Activated B cell treated with CpG ODN at 0.5 μM for 24 hours (primary cell): ENCODE measurements around the gene FBXL19. TPM values are rescaled to one million over a fixed set of nuclear protein-coding genes. Genes with fewer than 3 reads are reported as not detected.

Experiments used
- ATAC-seq: fragments of 200-7000 bp; cut with Tn5 transposase; one replicate; pipeline ENCODE4 v1.10.0; 2021; ENCODE audit warnings: low read depth, mild to moderate bottlenecking, moderate library complexity
- CTCF ChIA-PET: fragments of 350-600 bp; sonication (Branson Sonifier 250); formaldehyde crosslinking; loops from one replicate; lab custom pipeline; 2021; ENCODE audit warnings: antibody characterized with exemption; lab: Charles Lee
- POLR2A ChIA-PET: fragments of 350-600 bp; sonication (Branson Sonifier 250); formaldehyde crosslinking; loops from one replicate; lab custom pipeline; 2021; ENCODE audit warnings: antibody characterized with exemption; lab: Charles Lee
- DNase-seq: peaks from one replicate; pipeline ENCODE4 v3.0.0; 2022
- H3K27ac Mint-ChIP-seq: one replicate; pipeline ENCODE4 v1.8.0; 2020; ENCODE audit warnings: mixed read lengths
- H3K27me3 Mint-ChIP-seq: one replicate; pipeline ENCODE4 v1.8.0; 2021; ENCODE audit warnings: mixed read lengths
- H3K36me3 Mint-ChIP-seq: one replicate; pipeline ENCODE4 v1.8.0; 2021; ENCODE audit warnings: low read depth, mixed read lengths
- H3K4me1 Mint-ChIP-seq: one replicate; pipeline ENCODE4 v1.8.0; 2021; ENCODE audit warnings: mixed read lengths
- H3K4me3 Mint-ChIP-seq: one replicate; pipeline ENCODE4 v1.8.0; 2020; ENCODE audit warnings: mild to moderate bottlenecking, mixed read lengths
- H3K9me3 Mint-ChIP-seq: one replicate; pipeline ENCODE4 v1.8.0; 2020; ENCODE audit warnings: mixed read lengths
- CTCF ChIP-seq: fragments of 200-600 bp; IDR thresholded peaks from one replicate; pipeline ENCODE4 v1.8.0; 2022; ENCODE audit warnings: antibody characterized with exemption, mild to moderate bottlenecking
- intact Hi-C: fragments of 100-400 bp; cut with micrococcal nuclease; formaldehyde crosslinking; loops from one replicate; pipeline ENCODE4 v1.15.1; 2024
- total RNA-seq: library from RNA; stranded (reverse); gene quantifications from 2 replicates; pipeline ENCODE4 v1.2.3, GENCODE V29; 2022

FBXL19 gene
- total RNA-seq, 1 donor from 2014 or later, result 24.2 TPM

DNA sequence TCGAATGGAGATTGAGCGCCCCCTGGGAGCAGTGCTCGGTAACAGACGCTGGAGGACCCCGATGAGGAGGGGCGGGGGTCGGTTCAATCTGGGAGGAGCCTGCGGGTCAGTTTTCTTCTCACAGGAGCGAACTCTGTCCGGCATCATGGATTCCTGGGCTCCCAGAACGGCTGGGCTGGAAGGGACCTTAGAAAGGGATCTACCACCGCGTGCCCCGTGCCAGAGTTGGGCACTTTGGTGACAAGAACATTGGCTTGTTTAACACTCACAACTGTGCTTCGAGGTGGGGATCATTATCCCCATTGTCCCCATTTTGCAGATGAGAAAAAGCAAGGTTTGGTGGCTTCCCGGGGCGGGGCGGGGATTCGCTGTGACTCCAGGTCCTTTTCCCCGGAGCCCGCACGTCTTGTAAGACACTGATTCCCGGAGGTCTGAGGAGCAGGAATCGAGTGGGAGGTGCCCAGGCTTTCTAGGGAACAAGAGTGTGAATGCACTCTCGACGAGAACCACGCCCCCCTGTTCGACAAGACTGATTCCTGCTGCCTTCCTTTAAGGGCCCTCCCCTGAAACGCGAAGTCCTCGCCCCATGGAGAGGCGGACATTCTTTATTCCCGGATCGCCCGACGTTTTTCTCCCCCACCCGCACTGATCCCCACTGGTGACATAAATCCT is 1.5 kb upstream of the FBXL19 start:
- POLR2A ChIA-PET, result interaction anchor here (0.6 to 1.5 kb wide), 12 partner anchors 20 to 739 kb away, joined by 3 to 6 read pairs (median 3); partner anchors contain the start of genes CORO1A, SEPTIN1, ZNF629 and ZNF646
- peak overlapping the region; percentile 100 for H3K4me3 Mint-ChIP-seq
- TF ChIP-seq CTCF, result peak; percentile 53
- H3K27ac Mint-ChIP-seq, result peak overlapping the region; percentile 100
- no peaks in the 10 kb centered on the region for H3K9me3 Mint-ChIP-seq
- no peaks in the 10 kb centered on the region for H3K27me3 Mint-ChIP-seq
- H3K36me3 Mint-ChIP-seq, result peaks cover 18% of the 10 kb centered on the region
- intact Hi-C loops, result loop anchor here (1.0 to 10.0 kb wide), 20 partner anchors 20 to 1105 kb away; partner anchors contain the start of genes CFAP119, FBRS, INO80E and PAGR1
- peak; percentile 3 for ATAC-seq
- H3K4me1 Mint-ChIP-seq, result peaks cover 20% of the 10 kb centered on the region
- CTCF ChIA-PET, result interaction anchor here (0.6 to 4.0 kb wide), 3 partner anchors 21 to 77 kb away, joined by 3 to 41 read pairs (median 14); no protein-coding TSS in a partner anchor
- peak; percentile 79 for DNase-seq

DNA sequence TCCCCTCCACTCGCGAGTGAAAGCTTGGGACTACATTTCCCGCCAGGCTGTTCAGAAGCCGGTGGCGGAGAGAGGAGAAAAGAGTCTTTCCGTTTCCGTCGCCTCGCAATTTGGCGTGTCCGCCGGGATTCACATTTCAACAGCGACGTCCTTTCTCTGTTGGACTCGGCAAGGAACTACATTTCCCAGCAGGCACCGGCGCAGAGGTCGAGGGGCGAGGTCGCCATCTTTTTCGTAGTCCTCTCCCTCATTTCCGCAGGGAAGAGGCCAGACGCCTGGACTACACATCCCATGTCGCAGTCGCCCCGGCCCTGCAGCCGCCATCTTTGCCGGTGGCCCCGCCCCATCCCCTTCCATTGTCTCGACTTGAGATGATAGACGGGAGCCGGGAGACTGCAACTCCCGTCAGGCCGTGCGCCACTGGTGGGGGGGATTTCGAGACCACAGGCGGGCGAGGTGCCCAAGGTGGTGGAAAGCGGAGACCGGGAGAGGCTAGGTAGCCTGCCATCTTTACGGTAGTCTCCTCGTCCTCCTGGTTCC is 882 bp upstream of the FBXL19 start:
- Mint-ChIP-seq H3K27me3 (no peaks in the 10 kb centered on the region), H3K36me3 (peaks cover 18% of the 10 kb centered on the region), H3K4me3 (peak overlapping the region; percentile 100), H3K27ac (peak overlapping the region; percentile 100), H3K4me1 (peaks cover 20% of the 10 kb centered on the region), H3K9me3 (no peaks in the 10 kb centered on the region)
- ATAC-seq (peak; percentile 77), DNase-seq (peak; percentile 95)
- CTCF ChIA-PET, result interaction anchor here (0.6 to 0.9 kb wide), 2 partner anchors 22 to 78 kb away, joined by 3 to 14 read pairs; no protein-coding TSS in a partner anchor
- POLR2A ChIA-PET, result interaction anchor here (0.6 to 1.5 kb wide), 11 partner anchors 21 to 739 kb away, joined by 3 to 6 read pairs (median 3); partner anchors contain the start of genes CORO1A, SEPTIN1, ZNF629 and ZNF646
- no peak for TF ChIP-seq CTCF
- intact Hi-C loops, result loop anchor here (1.0 to 10.0 kb wide), 18 partner anchors 20 to 1106 kb away; partner anchors contain the start of genes CFAP119, FBRS, INO80E and PAGR1

DNA sequence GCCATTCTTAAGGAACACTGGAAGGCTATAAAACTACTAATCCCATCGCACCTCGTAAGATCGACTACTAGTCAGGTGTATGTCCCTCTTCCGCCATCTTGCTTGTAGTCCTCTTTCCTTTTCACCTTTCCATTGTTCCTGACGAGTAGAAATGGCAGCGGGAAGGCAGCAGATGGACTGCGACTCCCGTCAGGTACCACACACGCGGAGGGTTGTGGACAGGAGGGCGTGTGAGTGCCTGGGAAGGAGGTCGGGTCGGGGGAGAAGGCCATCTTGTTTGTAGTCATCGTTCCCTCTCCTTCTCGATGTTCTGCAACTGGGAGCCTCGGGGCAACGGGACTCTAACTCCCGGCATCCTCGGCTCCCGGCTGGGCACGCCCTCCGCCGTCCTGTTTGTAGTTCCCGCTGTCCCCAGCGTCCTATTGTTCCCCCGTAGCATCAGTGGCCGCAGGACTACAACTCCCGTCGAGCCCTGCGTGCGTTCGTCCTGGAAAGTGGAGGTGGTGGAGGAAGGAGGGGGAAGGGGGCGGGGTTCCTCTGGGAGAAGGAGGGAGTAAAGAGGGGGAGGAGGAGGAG is 324 bp upstream of the FBXL19 start:
- Mint-ChIP-seq H3K4me3 (peak overlapping the region; percentile 100), H3K27me3 (no peaks in the 10 kb centered on the region), H3K4me1 (peaks cover 20% of the 10 kb centered on the region), H3K27ac (peak overlapping the region; percentile 100), H3K36me3 (peaks cover 18% of the 10 kb centered on the region), H3K9me3 (no peaks in the 10 kb centered on the region)
- ChIA-PET CTCF (no interaction called here), POLR2A (interaction anchor here (0.6 to 1.5 kb wide), 6 partner anchors 21 to 740 kb away, joined by 3 to 8 read pairs (median 4); partner anchors contain the start of gene CORO1A)
- TF ChIP-seq CTCF, result no peak
- DNase-seq (peak; percentile 86), ATAC-seq (peak; percentile 68)
- intact Hi-C loops, result loop anchor here (1.0 to 10.0 kb wide), 21 partner anchors 19 to 1106 kb away; partner anchors contain the start of genes CFAP119, FBRS, INO80E and KAT8

- Mint-ChIP-seq H3K36me3 (peaks cover 18% of the 10 kb centered on the region), H3K27me3 (no peaks in the 10 kb centered on the region), H3K4me3 (peak overlapping the region; percentile 76), H3K27ac (peak overlapping the region; percentile 56), H3K9me3 (no peaks in the 10 kb centered on the region), H3K4me1 (peaks cover 20% of the 10 kb centered on the region)
- no peak for TF ChIP-seq CTCF
- ChIA-PET CTCF (interaction anchor here (1.4 kb wide), 1 partner anchor 18 kb away, joined by 4 read pairs; no protein-coding TSS in a partner anchor), POLR2A (interaction anchor here (0.6 to 1.3 kb wide), 6 partner anchors 31 to 567 kb away, joined by 3 to 8 read pairs (median 4); no protein-coding TSS in a partner anchor)
- intact Hi-C loops, result loop anchor here (5.0 to 10.0 kb wide), 2 partner anchors 369 to 397 kb away; partner anchors contain the start of genes ZNF764 and ZNF768
- no peak for ATAC-seq
- DNase-seq, result no peak
Observed at GRCh38 chr16:30924076-30924912, 922 bp downstream of the FBXL19 start.
